Measurements from ENCODE around the gene BEX3. TPM values are rescaled to one million over a fixed set of nuclear protein-coding genes. Genes with fewer than 3 reads are reported as not detected.

BEX3 gene
- total and polyA plus RNA-seq, 10 donors, result 35.3 to 127 (median 79.3) TPM

DNA sequence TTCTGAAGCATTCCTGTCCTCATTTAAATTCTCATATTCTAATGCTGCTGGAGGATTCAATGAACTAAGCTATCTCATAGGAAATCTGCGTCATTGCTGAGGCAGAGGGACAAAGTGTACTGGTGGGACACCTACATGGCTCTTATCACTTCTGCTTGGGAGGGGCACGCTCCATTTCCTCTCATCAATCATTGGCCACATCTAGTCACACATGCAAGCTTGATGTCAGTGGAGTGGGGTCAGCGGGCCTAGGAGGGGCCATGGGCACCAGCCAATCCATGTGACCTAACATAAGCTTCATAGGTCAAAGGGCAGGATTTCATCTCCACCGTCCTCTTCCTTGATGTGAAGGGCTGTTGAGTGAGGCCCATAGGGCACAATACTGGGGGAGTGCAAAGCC, 21.4 kb downstream of the BEX3 start:
- Histone ChIP-seq H3K4me1 (no peaks in the 10 kb centered on the region), H3K27me3 (replicated peaks in 1 of 7) (peaks cover 0 to 14% (median 0%) of the 10 kb centered on the region in 7 donors), H3K36me3 (no peaks in the 10 kb centered on the region), H3K9me3 (no peaks in the 10 kb centered on the region), H3K27ac (no peak overlapping the region), H3K4me3 (no peak overlapping the region)
- TF ChIP-seq, protein P1, sequence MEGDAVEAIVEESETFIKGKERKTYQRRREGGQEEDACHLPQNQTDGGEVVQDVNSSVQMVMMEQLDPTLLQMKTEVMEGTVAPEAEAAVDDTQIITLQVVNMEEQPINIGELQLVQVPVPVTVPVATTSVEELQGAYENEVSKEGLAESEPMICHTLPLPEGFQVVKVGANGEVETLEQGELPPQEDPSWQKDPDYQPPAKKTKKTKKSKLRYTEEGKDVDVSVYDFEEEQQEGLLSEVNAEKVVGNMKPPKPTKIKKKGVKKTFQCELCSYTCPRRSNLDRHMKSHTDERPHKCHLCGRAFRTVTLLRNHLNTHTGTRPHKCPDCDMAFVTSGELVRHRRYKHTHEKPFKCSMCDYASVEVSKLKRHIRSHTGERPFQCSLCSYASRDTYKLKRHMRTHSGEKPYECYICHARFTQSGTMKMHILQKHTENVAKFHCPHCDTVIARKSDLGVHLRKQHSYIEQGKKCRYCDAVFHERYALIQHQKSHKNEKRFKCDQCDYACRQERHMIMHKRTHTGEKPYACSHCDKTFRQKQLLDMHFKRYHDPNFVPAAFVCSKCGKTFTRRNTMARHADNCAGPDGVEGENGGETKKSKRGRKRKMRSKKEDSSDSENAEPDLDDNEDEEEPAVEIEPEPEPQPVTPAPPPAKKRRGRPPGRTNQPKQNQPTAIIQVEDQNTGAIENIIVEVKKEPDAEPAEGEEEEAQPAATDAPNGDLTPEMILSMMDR (IDR thresholded peaks at IDR 0.05 in 8 of 11, conservative IDR thresholded peaks at IDR 0.05 in 3 of 11), result no peak
- TF ChIP-seq POLR2AphosphoS5 (IDR thresholded peaks at IDR 0.05) (no peak), POLR2A (IDR thresholded peaks at IDR 0.05) (no peak)
- WGBS, 5 donors, result 70 to 100% (median 84%) methylated on average over 3 to 4 of the region's 4 CpGs
- intact Hi-C loops (cut with DNase I; ENCODE audit: low total_unique reads), result no loop called here
- DNase-seq, result no peak

DNA sequence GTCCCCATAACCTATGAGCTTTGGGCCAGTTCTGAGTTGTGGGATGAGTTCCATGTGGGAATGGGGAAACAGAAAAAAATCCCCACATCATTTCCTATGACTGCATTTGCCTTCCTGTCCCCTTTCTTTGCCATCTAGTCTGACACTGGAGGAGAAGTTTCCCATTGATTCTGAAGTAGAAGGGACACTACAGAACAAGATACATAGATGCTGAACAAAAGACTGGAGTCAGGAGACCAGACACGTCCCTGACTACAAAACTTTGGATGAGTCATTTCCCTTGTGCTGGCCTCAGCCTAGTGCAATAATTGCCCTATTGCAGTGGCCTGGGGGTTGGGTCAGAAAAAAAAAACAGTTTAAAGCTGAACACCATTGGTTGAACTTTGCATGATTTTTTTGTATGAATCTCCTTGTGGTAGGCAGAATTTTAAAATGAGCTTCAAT, 22.1 kb downstream of the BEX3 start:
- WGBS, 5 donors, result 0 to 10% (median 7%) methylated on average over 1 of the region's 1 CpG

DNA sequence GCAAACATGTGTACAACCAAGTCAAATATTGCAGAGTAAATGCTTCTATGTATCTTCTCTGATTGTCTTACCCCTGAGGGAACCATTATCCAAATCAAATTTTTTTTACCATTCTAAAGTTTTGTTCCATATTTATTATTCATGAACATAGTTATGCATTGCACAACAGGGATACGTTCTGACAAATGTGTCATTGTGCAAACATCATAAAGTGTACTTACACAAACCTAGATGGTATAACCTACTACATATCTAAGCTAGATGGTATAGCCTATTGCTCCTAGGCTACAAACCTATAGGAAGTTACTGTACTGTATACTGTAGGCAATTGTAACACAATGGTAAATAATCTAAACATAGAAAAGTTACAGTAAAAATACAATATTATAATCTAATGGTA, 23.4 kb downstream of the BEX3 start:
- no peak overlapping the region for H3K27ac ChIP-seq
- peaks cover 0 to 18% (median 0%) of the 10 kb centered on the region in 7 donors for H3K27me3 ChIP-seq (replicated peaks in 1 of 7)
- intact Hi-C loops (cut with DNase I; ENCODE audit: low total_unique reads), result no loop called here
- no peaks in the 10 kb centered on the region for H3K36me3 ChIP-seq
- H3K4me1 ChIP-seq, result no peaks in the 10 kb centered on the region
- TF ChIP-seq, protein P1 (IDR thresholded peaks at IDR 0.05 in 8 of 11, conservative IDR thresholded peaks at IDR 0.05 in 3 of 11), result no peak
- TF ChIP-seq POLR2A (IDR thresholded peaks at IDR 0.05) (no peak), POLR2AphosphoS5 (IDR thresholded peaks at IDR 0.05) (no peak)
- H3K4me3 ChIP-seq, result no peak overlapping the region
- H3K9me3 ChIP-seq, result no peaks in the 10 kb centered on the region
- 27 to 69% (median 39%) methylated on average over 1 of the region's 1 CpG for WGBS, 5 donors
- DNase-seq, result no peak

More for the DNA sequence above, 22.1 kb downstream of the BEX3 start:
- Histone ChIP-seq H3K27me3 (replicated peaks in 1 of 7) (peaks cover 0 to 14% (median 0%) of the 10 kb centered on the region in 7 donors), H3K36me3 (no peaks in the 10 kb centered on the region), H3K4me1 (no peaks in the 10 kb centered on the region), H3K27ac (no peak overlapping the region), H3K9me3 (no peaks in the 10 kb centered on the region), H3K4me3 (no peak overlapping the region)
- TF ChIP-seq POLR2AphosphoS5 (IDR thresholded peaks at IDR 0.05), result no peak
- TF ChIP-seq, protein P1 (IDR thresholded peaks at IDR 0.05 in 8 of 11, conservative IDR thresholded peaks at IDR 0.05 in 3 of 11), result no peak
- no peak for TF ChIP-seq POLR2A (IDR thresholded peaks at IDR 0.05)
- no peak for DNase-seq
- intact Hi-C loops (cut with DNase I; ENCODE audit: low total_unique reads), result no loop called here

DNA sequence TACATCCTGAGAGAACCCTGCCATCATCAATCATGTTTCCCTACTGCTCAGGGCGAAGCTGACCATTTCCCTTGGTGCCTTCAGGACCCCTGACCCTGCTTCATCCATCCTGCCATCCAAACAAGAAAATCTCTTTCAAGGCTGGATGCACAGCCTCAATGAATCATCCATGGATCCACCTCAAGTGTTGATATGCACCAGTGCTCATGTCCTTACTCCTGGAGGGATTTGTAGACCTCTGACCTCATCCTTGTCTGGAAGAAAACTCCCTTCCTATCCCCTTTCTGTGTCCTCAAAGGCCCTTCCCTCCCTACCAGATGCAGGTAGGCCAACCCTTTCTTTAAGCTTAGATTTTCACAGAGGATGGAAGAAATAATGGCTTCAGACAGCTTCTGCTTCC, 24.6 kb downstream of the BEX3 start:
- TF ChIP-seq POLR2A (IDR thresholded peaks at IDR 0.05), result no peak
- TF ChIP-seq, protein P1 (IDR thresholded peaks at IDR 0.05 in 8 of 11, conservative IDR thresholded peaks at IDR 0.05 in 3 of 11), result no peak
- no peaks in the 10 kb centered on the region for H3K36me3 ChIP-seq
- H3K27me3 ChIP-seq (replicated peaks in 1 of 7), result peaks cover 0 to 20% (median 0%) of the 10 kb centered on the region in 7 donors
- DNase-seq, result no peak
- WGBS, 5 donors, result 55 to 76% (median 67%) methylated on average over 1 of the region's 1 CpG
- H3K4me3 ChIP-seq, result no peak overlapping the region
- intact Hi-C loops (cut with DNase I; ENCODE audit: low total_unique reads), result no loop called here
- H3K27ac ChIP-seq, result no peak overlapping the region
- no peaks in the 10 kb centered on the region for H3K4me1 ChIP-seq
- H3K9me3 ChIP-seq, result no peaks in the 10 kb centered on the region

All from spleen (tissue), 11 donors.